CD4-positive, alpha-beta T cell (primary cell): ENCODE results near the gene GSPT2. TPM values are rescaled to one million over a fixed set of nuclear protein-coding genes. Genes with fewer than 3 reads are reported as not detected.
A peak's percentile ranks its signal among the peaks of the same experiment; 100 is the strongest.
"Not testable (repeated sequence)": the region's sequence is repeated elsewhere in the genome, so short reads cannot be mapped to it uniquely, and the experiment has no call there.

Experiments used
- ATAC-seq: fragments of 200-7000 bp; cut with Tn5 transposase; one replicate; pipeline ENCODE4 v1.10.0; 2022; ENCODE audit warnings: mild to moderate bottlenecking; ENCODE audit not compliant: poor library complexity
- CTCF ChIA-PET: fragments of 350-600 bp; sonication (Branson Sonifier 250); formaldehyde crosslinking; loops from one replicate; lab custom pipeline; 2021; ENCODE audit warnings: antibody characterized with exemption, inconsistent platforms; lab: Charles Lee
- POLR2A ChIA-PET: fragments of 350-600 bp; sonication (Branson Sonifier 250); formaldehyde crosslinking; loops from one replicate; lab custom pipeline; 2021; ENCODE audit warnings: antibody characterized with exemption, inconsistent platforms; lab: Charles Lee
- DNase-seq, 14 experiments: peaks; one replicate each; pipeline ENCODE4 v3.0.0-alpha.2; 2013 to 2020; ENCODE audit warnings: mixed read lengths in 2 of 14
- H3K27ac ChIP-seq, 2 donors: one replicate each; pipeline versions ENCODE4 v1.5.1 to v1.7.0; 2013; ENCODE audit warnings: low read length in 2 of 2, low read depth in 1 of 2, mild to moderate bottlenecking in 1 of 2
- H3K27me3 ChIP-seq, 2 experiments: 1 replicate in 1 of 2; 2 replicates in 1 of 2; pipeline versions ENCODE4 v1.6.1 to v1.7.0; 2013; ENCODE audit warnings: low read length in 2 of 2, control low read depth in 1 of 2, mild to moderate bottlenecking in 1 of 2, moderate library complexity in 1 of 2; ENCODE audit not compliant: insufficient read depth in 2 of 2, control insufficient read depth in 1 of 2
- H3K36me3 ChIP-seq: one replicate; pipeline ENCODE4 v1.6.1; 2013; ENCODE audit warnings: low read length, control low read depth; ENCODE audit not compliant: insufficient read depth
- H3K4me1 ChIP-seq: one replicate; pipeline ENCODE4 v1.6.1; 2013; ENCODE audit warnings: low read length, control low read depth; ENCODE audit not compliant: insufficient read depth
- H3K4me3 ChIP-seq: one replicate; pipeline ENCODE4 v1.5.1; 2013; ENCODE audit warnings: mild to moderate bottlenecking, low read length, moderate library complexity
- H3K9me3 ChIP-seq, 2 experiments: 1 replicate in 1 of 2; 2 replicates in 1 of 2; pipeline versions ENCODE4 v1.6.1 to v1.7.0; 2013; ENCODE audit warnings: low read length in 2 of 2, mild to moderate bottlenecking in 2 of 2, control low read depth in 1 of 2, moderate library complexity in 1 of 2; ENCODE audit not compliant: control insufficient read depth in 1 of 2, insufficient read depth in 1 of 2
- H3K27ac Mint-ChIP-seq: one replicate; pipeline ENCODE4 v1.8.0; 2020; ENCODE audit warnings: mixed read lengths
- H3K27me3 Mint-ChIP-seq: one replicate; pipeline ENCODE4 v1.8.0; 2021; ENCODE audit warnings: mixed read lengths
- H3K36me3 Mint-ChIP-seq: one replicate; pipeline ENCODE4 v1.8.0; 2021; ENCODE audit warnings: low read depth, mixed read lengths
- H3K4me1 Mint-ChIP-seq: one replicate; pipeline ENCODE4 v1.8.0; 2021; ENCODE audit warnings: low read depth, mixed read lengths
- H3K4me3 Mint-ChIP-seq: one replicate; pipeline ENCODE4 v1.8.0; 2020; ENCODE audit warnings: mild to moderate bottlenecking, mixed read lengths
- H3K9me3 Mint-ChIP-seq: one replicate; pipeline ENCODE4 v1.8.0; 2020; ENCODE audit warnings: mixed read lengths
- intact Hi-C, 2 experiments: fragments of 100-400 bp; cut with DNase I in 1 of 2; cut with micrococcal nuclease in 1 of 2; formaldehyde crosslinking; loops; one replicate each; pipeline versions ENCODE4 v1.15.1 to v1.9.0; 2023 to 2025; cut with DNase I, micrococcal nuclease
- polyA plus RNA-seq, 2 donors: library from polyadenylated mRNA; unstranded; fragments of 120-200 nt; gene quantifications; one replicate each; pipeline ENCODE4 v1.2.1, GENCODE V29; 2013
- total RNA-seq, 174 experiments: library from RNA in 2 of 174; stranded (reverse) in 2 of 174; gene quantifications; one replicate each; pipeline ENCODE4 v1.2.3 and lab custom pipeline; 2021 to 2026
- TF ChIP-seq, protein P1 (sequence below): fragments of 200-600 bp; IDR thresholded peaks from one replicate; pipeline ENCODE4 v1.8.0; 2022; ENCODE audit warnings: antibody characterized with exemption, mild to moderate bottlenecking

The GSPT2 gene
- total RNA-seq (1 to 10 TPM; 6.8 to 7.8 TPM), total RNA-seq (lab: John Stamatoyannopoulos, UW) (4.4 to 25.6 (median 13.6) reads per million in 172 experiments)
- 7.4 TPM for polyA plus RNA-seq (2013, experiment 1 of 2)
- polyA plus RNA-seq (2013, experiment 2 of 2): 7.6 TPM

DNA sequence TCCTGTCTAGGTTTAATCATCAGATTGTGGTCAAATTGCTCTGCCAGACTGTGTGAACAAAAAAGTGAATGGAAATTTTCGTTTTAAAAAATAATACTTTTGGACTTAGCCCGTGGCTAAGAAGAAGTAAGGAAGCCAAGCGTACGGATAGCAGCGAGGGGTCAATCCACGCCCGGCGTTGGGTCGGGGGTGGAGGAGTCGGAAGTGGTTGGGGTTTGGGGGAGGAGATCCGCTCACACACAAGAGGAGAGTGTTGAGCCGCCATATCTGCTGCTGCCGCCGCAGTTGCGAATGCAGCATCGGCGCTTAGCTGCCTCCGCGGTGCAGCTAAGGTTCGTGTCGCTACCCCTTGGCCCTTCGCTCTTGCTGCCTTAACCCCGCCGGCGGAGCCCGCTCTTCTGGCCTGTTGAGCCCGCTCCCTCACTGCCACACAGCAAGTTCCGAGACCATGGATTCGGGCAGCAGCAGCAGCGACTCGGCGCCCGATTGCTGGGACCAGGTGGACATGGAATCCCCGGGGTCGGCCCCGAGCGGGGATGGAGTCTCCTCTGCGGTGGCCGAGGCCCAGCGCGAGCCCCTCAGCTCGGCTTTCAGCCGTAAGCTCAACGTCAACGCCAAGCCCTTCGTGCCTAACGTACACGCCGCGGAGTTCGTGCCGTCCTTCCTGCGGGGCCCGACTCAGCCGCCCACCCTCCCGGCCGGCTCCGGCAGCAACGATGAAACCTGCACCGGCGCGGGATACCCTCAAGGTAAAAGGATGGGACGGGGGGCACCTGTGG is at the start of gene GSPT2:
Gene GSPT2, plus strand, starts transcription at position 264 of the 779 bp plus-strand sequence. Its CDS starts 185 bp downstream, at position 449.
- Mint-ChIP-seq H3K27ac (peak within 1 kb of the TSS; percentile 89), H3K36me3 (peaks cover 32% of the 10 kb centered on the region), H3K4me3 (peak within 1 kb of the TSS; percentile 92), H3K27me3 (peaks cover 3% of the 10 kb centered on the region), H3K4me1 (peaks cover 16% of the 10 kb centered on the region), H3K9me3 (peaks cover 6% of the 10 kb centered on the region)
- TF ChIP-seq, protein P1, sequence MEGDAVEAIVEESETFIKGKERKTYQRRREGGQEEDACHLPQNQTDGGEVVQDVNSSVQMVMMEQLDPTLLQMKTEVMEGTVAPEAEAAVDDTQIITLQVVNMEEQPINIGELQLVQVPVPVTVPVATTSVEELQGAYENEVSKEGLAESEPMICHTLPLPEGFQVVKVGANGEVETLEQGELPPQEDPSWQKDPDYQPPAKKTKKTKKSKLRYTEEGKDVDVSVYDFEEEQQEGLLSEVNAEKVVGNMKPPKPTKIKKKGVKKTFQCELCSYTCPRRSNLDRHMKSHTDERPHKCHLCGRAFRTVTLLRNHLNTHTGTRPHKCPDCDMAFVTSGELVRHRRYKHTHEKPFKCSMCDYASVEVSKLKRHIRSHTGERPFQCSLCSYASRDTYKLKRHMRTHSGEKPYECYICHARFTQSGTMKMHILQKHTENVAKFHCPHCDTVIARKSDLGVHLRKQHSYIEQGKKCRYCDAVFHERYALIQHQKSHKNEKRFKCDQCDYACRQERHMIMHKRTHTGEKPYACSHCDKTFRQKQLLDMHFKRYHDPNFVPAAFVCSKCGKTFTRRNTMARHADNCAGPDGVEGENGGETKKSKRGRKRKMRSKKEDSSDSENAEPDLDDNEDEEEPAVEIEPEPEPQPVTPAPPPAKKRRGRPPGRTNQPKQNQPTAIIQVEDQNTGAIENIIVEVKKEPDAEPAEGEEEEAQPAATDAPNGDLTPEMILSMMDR: no peak
- H3K9me3 ChIP-seq: peaks cover 4 to 25% of the 10 kb centered on the region in 2 experiments
- POLR2A ChIA-PET: interaction anchor here (1.0 to 1.3 kb wide), 3 partner anchors 13 to 149 kb away, joined by 3 to 12 read pairs (median 4); no protein-coding TSS in a partner anchor
- H3K27me3 ChIP-seq: peaks cover 0 to 6% of the 10 kb centered on the region in 2 experiments
- CTCF ChIA-PET: no interaction called here
- intact Hi-C loops: no loop called here
- H3K27ac ChIP-seq: peak within 1 kb of the TSS in 1 of 2 donors; percentile 60
- DNase-seq (peak; percentile 16 to 75 (median 38)), ATAC-seq (peak; percentile 88)
- peaks cover 11% of the 10 kb centered on the region for H3K4me1 ChIP-seq
- H3K4me3 ChIP-seq: peak within 1 kb of the TSS; percentile 83
- H3K36me3 ChIP-seq: no peaks in the 10 kb centered on the region

DNA sequence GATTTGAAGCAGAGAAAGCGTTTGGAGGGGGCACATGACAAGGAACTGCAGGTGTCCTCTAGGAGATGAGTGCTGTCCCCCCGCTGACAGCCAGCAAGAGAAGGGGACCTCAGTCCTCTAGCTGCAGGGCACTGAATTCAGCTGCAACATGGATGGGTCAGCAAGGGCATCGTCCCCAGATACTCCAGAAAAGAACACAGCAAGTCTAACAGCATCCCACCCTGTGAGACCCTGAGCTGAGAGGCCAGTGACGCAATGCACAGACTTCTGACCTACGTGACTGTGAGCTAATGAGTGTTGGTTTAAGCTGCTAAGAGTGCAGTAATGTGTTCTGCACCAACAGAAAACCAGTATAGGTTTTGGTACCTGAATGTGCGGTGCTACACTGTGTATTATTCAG is 49.0 kb upstream of the GSPT2 start:
- Mint-ChIP-seq H3K4me3 (no peak overlapping the region), H3K36me3 (no peaks in the 10 kb centered on the region), H3K9me3 (no peaks in the 10 kb centered on the region), H3K27me3 (peaks cover 16% of the 10 kb centered on the region), H3K27ac (no peak overlapping the region), H3K4me1 (no peaks in the 10 kb centered on the region)
- ChIA-PET CTCF (no interaction called here), POLR2A (no interaction called here)
- Histone ChIP-seq H3K27me3 (no peaks in the 10 kb centered on the region), H3K4me1 (no peaks in the 10 kb centered on the region), H3K9me3 (no peaks in the 10 kb centered on the region), H3K4me3 (no peak overlapping the region), H3K27ac (no peak overlapping the region), H3K36me3 (no peaks in the 10 kb centered on the region)
- ATAC-seq: no peak
- TF ChIP-seq, protein P1: no peak
- intact Hi-C loops: no loop called here
- no peak for DNase-seq

GRCh38 chrX:51697397-51697796 is 45.8 kb upstream of the GSPT2 start:
- TF ChIP-seq, protein P1: no peak
- Mint-ChIP-seq H3K27ac (no peak overlapping the region), H3K36me3 (no peaks in the 10 kb centered on the region), H3K27me3 (peaks cover 20% of the 10 kb centered on the region), H3K9me3 (no peaks in the 10 kb centered on the region), H3K4me3 (no peak overlapping the region), H3K4me1 (no peaks in the 10 kb centered on the region)
- Histone ChIP-seq H3K4me3 (no peak overlapping the region), H3K9me3 (no peaks in the 10 kb centered on the region), H3K27me3 (no peaks in the 10 kb centered on the region), H3K4me1 (no peaks in the 10 kb centered on the region), H3K36me3 (no peaks in the 10 kb centered on the region), H3K27ac (no peak overlapping the region)
- DNase-seq: no peak
- CTCF ChIA-PET: no interaction called here
- no peak for ATAC-seq
- POLR2A ChIA-PET: no interaction called here
- intact Hi-C loops: no loop called here

DNA sequence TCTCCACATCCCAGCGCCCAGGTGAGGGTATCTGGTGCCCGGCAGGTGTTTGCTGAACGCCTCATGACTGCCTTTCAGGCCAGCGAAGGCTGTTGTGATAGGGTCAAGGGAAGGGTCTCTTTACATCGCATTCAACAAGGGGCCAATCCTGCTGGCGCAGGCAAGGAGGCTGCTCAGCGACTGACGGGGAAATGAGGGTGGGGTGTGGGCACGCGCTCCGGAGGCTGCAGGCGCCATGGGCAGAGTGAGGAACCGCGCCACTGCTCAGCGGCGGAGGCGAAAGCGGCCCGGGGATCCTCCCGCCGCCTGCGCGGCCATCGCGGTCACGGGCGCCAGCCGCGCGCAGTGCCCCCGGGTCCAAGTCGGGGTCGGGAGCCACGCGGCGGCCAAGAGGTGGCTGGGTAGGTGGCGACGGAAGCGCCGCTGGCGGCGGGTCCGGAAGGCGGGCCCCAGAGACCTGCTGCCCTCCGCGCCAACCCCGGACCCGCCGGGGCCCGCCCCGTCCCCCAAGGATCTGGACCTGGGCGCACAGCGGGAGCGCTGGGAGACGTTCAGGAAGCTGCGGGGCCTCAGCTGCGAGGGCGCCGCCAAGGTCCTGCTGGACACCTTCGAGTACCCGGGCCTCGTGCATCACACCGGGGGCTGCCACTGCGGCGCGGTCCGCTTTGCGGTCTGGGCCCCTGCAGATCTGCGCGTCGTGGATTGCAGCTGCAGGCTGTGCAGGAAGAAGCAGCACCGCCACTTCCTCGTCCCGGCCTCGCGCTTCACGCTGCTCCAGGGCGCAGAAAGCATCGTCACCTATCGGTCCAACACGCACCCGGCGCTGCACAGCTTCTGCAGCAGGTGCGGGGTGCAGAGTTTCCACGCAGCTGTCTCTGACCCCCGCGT is 32.7 kb upstream of the GSPT2 start, which contains the start of gene CENPVL1:
Gene CENPVL1, plus strand, starts transcription at position 236 of the 888 bp plus-strand sequence. Its CDS starts 0 bp downstream, at position 236.
- H3K4me1 ChIP-seq, H3K27ac ChIP-seq, H3K4me1 Mint-ChIP-seq, intact Hi-C loops, H3K36me3 Mint-ChIP-seq, ATAC-seq, H3K27me3 ChIP-seq, H3K36me3 ChIP-seq, H3K27ac Mint-ChIP-seq, H3K4me3 Mint-ChIP-seq, CTCF ChIA-PET, H3K4me3 ChIP-seq, POLR2A ChIA-PET, H3K9me3 ChIP-seq, H3K27me3 Mint-ChIP-seq, DNase-seq, H3K9me3 Mint-ChIP-seq: not testable (repeated sequence)
